ENCODE results near the gene C10orf90.

Gene C10orf90

DNA sequence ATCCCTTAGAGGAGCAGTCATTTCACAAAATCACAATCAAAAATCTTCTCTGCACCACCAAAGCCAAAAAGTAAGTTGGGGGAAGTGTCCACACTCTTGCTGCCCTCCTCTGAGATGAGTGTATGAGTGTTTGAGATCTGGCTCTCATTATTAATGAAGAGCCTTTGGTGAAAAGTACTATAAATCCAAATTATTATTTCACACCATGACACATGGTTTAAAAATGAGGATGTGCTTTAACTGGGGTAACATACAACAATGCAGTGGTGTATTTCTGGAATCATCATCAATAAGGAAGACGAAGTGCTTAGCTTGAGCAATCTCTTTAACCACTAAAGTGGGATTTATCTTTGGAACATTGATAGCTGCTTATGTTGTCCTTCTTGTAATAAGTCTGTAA, 168.1 kb downstream of the C10orf90 start:
- no peak for DNase-seq (ENCODE audit: low spot score)

GRCh38 chr10:126501828-126502227, 168.7 kb downstream of the C10orf90 start:
- DNase-seq (ENCODE audit: low spot score): no peak

DNA sequence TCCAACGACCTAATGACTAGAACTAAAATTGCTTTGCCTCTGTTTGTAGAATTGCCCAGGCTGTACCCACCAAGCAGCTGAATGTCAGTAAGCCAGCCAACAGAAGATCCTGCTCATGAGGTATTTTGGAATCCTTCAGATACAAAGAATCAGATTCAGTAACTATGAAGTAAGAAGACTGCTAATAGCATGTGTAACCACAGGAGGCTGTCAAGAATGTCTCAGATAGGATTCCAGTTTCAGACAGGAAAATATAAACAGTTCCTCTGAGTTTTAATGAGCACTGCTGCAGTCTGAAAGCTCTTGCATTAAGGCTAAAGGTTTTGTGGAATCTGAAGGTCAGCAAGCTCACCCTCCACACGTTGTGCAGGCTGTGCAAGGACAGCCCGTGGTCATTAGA, 169.6 kb downstream of the C10orf90 start:
- DNase-seq (ENCODE audit: low spot score): no peak

GRCh38 chr10:126500185-126500584, 170.3 kb downstream of the C10orf90 start:
- no peak for DNase-seq (ENCODE audit: low spot score)

GRCh38 chr10:126499744-126500143, 170.7 kb downstream of the C10orf90 start:
- DNase-seq (ENCODE audit: low spot score): no peak

DNA sequence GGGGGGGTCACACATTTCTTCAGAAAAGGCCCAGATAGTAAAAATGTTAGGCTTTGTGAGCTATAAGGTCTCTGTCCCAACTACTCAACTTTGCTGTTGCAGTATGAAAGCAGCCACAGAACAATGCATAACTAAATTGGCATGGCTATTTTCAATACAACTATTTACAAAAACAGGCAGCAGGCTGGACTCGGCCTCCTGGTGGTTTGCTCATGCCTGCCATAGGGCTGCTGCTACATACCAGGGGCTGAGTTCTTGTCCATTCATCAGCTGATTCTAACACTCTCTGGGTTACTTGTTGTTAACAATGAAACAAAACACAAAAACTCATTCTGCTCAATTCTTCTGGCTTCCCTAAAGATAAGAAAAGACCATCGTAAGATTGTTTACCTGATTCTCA, 172.8 kb downstream of the C10orf90 start:
- no peak for DNase-seq (ENCODE audit: low spot score)

- DNase-seq (ENCODE audit: low spot score): no peak
Measured at GRCh38 chr10:126496771-126497545, 173.5 kb downstream of the C10orf90 start.

DNA sequence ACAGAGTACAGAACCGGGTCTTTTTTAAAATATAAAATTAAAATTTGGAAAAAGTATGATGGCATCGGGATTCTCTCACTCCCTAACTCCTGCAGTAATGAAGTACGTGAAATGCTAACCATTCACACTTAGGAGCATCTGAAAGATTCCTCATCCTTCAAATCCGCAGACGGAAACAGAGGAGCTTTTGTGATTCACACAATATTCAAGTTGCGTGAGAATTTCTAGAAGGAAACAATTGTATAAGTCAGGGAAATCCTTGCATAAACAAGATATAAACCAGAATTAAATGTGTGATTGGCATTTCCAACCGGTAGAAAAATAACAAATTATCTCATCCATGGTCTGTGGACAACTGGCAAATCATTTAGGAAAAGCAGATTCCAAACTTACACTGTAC, 179.0 kb downstream of the C10orf90 start:
- DNase-seq (ENCODE audit: low spot score): no peak

DNA sequence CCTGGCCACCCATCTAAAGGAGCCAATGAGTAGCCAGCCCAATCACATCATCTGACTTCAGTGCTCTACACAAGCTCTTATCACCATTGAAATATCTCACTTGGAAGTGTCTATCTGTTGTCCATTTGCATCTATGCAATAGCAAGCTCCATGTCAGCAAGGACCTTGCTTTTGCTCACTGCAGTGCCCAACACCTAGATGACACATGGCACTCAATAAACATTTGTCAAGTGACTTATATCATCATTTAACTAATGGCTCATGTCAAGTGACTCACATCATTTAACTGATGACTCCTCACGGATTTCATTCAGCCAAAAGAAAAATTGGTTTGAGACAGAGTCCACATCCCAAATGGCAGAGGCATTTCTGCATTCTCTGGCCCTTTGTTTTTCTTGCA, 189.3 kb downstream of the C10orf90 start:
- no peak for DNase-seq (ENCODE audit: low spot score)

- DNase-seq (ENCODE audit: low spot score): no peak
Measured at GRCh38 chr10:126480648-126481047, 189.8 kb downstream of the C10orf90 start.

- no peak for DNase-seq (ENCODE audit: low spot score)
Measured at GRCh38 chr10:126479280-126479895, 191.1 kb downstream of the C10orf90 start.

- no peak for DNase-seq (ENCODE audit: low spot score)
Measured at GRCh38 chr10:126478546-126478945, 191.9 kb downstream of the C10orf90 start.

- DNase-seq (ENCODE audit: low spot score): no peak
Measured at GRCh38 chr10:126476246-126476645, 194.2 kb downstream of the C10orf90 start.

DNA sequence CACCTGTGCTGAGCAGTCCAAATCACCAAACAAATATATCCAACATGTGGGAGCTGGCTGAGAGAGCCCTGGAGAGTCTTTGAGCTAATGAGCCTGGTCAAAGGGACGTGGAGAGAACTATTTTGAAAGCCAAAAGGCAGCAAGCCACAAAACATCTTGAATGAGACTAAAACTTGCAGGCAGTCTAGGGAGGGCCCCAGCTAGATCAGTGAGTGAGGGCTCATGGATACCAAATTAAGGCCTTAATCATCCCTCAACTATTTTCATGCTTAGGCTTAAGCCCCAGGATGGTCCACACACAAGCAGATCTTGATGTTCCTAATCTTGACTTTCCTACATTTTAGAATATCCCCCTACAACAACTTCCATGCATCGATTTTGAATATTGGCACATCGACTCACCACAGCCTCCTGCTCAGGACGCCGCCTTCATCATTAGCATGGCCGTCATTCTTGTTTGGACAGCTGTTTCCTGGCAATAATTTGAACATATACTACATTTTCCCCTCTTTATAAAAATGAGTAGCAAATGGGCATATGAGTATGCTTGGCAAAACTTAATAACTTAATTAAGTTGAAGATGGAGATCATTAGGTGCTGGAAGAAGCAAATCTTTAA, 195.3 kb downstream of the C10orf90 start:
- DNase-seq (ENCODE audit: low spot score): no peak

DNA sequence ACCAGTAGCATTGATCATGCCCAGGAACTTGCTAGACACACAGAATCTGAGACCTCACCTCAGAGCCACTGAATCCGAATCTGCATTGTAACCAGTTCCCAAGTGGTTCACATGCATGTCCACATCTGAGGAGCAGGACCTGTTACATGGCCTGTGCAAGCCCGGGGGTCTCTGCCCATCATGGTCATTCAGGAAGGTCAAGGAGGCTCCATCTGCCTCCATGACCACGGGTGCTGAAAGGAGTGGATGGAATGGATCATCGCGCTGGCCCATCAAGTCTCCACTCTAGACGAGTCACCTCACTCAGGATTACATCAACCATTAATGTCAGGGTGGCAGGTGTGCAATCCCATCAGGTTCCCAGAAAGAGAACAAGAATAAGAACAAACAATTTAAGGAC, 196.5 kb downstream of the C10orf90 start:
- DNase-seq (ENCODE audit: low spot score): no peak

GRCh38 chr10:126470991-126471390, 199.5 kb downstream of the C10orf90 start:
- DNase-seq (ENCODE audit: low spot score): no peak

DNA sequence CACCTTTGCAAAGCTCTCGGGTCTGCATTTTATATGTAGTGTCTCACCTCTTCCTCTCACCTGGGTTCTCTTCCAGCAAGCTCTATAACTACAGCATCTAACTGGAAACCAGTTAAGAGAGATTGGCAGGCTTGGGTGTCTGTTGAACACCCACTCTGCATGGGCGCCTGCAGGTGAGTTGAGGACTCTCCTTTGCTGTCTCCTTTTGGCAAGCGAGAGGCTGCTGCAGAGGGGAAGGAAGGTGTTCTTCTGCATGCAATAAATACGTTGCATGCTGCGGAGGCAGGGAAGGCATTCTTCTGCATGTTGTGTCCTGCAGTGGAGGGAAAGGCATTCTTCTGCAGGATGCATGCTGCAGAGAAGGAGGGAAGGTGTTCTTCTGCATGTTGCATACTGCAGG, 200.8 kb downstream of the C10orf90 start:
- no peak for DNase-seq (ENCODE audit: low spot score)

- DNase-seq (ENCODE audit: low spot score): no peak
Measured at GRCh38 chr10:126468876-126469643, 201.4 kb downstream of the C10orf90 start.

DNA sequence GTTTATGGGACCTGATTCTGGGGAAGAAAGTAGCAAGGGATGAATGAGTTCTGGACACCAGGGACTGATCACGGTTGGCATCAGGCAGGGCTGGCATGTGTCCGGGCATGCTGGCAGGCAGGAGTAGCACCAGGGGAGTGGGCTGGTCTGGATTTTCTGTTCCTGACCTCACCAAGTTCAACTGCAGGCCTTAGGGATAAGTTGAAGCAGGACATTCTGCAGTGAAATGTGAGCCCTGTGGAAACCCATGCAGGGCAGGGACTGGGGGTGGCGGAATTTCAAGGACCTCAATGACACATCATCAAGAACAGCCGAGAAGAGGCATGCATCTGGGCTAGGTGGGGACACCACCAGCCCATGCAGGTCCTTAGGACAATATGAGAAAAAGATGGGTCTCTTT, 202.0 kb downstream of the C10orf90 start:
- DNase-seq (ENCODE audit: low spot score): no peak

- no peak for DNase-seq (ENCODE audit: low spot score)
Measured at GRCh38 chr10:126465771-126466170, 204.7 kb downstream of the C10orf90 start.

DNA sequence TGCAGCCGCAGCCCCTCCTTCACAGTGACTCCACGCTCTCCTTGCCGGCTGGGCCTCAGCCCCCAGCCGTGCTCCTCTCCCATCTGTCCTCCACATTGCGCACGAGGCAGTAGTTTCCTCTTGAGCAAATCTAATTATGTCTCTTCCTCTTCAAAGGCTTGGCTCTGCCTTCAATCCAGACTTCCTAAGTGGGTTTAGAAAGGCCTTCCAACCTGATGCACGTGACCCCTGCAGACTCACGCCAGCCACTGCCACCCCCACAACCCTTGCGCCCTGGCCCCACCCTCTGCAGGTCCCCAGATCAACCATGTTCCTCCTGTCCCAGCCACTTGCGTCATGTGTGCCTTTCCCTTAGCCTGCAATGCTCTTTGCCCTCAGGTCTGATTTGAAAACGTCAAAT, 207.2 kb downstream of the C10orf90 start:
- no peak for DNase-seq (ENCODE audit: low spot score)

- no peak for DNase-seq (ENCODE audit: low spot score)
Measured at GRCh38 chr10:126461289-126461940, 209.1 kb downstream of the C10orf90 start.
